ENCODE data around the gene HAGHL.
"Not testable (repeated sequence)": the region's sequence is repeated elsewhere in the genome, so short reads cannot be mapped to it uniquely, and the experiment has no call there.

The HAGHL gene

DNA sequence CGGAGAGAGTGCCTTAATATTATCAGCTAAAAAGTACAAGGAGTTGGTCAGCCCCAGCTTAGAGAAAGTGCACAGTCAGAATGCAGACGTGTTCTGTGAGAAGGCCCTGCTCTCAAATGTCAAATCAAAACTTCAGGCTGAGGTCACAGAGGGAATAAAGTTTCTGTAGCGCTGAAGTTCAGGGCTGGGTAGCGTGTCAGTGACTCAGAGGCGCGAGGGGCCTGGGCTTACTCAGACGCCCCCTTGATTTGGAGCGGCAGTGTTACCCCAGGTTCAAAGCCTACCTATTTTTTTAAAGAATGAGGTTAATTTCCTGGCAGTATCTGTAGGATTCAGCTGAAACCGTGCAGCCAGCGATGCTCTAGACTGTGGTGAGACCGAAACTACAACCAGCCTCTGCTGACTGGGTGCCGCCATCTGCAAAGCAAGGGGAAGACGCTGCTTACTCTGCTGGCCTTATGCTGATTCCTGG is 9.1 kb downstream of the HAGHL start:
- DNase-seq, result no peak

- DNase-seq, result no peak
Measured at GRCh38 chr16:736936-737481, 10.1 kb downstream of the HAGHL start.

DNA sequence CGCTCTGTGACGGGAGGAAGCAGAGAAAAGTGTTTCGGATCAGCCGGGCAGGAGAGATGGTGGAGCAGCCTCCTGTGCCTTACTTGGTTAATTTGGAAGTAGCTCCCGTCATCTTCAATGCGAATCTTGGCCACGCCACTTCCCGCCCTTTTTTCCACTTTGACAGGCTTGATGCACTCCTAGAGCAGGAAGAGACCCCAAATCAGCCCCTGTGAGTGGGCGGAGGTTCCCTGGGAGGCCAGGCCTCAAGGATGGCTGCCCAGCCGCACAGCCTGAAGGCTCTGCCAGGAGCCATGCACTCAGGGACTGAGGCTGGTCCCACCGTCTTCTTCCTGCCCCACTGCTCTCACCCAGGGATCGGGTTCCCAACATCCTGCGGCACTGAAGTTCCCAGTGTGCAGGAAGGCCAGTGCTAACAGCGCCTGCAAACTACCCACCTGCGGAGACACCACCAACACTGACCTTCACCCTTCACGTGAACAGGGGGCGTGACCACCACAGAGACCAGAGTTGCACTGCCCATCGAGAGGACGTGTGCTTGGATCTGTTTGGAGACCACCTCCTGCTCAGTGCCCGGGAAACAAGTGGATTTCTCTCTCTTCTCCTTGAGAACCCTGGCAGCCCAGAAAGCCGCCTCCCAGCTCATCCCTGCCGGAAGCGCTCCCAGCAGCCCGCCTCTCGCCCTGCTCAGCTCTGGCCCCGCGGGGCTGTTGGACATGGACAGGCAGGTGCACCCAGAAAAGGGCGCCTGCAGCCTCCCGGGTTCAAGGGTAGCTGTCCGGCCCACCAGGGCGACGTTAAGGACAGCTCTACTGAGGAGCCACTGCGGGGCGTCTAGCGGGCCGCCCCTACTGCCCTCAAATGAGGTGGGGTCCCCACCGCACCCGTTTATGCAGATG is 12.9 kb downstream of the HAGHL start:
- no peak for DNase-seq

GRCh38 chr16:740459-740763 is 13.5 kb downstream of the HAGHL start:
- DNase-seq, result no peak

GRCh38 chr16:740764-741505 is 14.0 kb downstream of the HAGHL start, which contains the start of gene CIAO3:
CIAO3 (minus strand) TSS chr16:740997; CDS start chr16:740985, 12 bp downstream.
- peak; percentile 83 for DNase-seq

- DNase-seq, result no peak
Measured at GRCh38 chr16:741986-742629, 15.2 kb downstream of the HAGHL start.

- DNase-seq, result not testable (repeated sequence)
Measured at GRCh38 chr16:742894-743293, 16.0 kb downstream of the HAGHL start.

- DNase-seq, result no peak
Measured at GRCh38 chr16:743794-744500, 17.0 kb downstream of the HAGHL start.

DNA sequence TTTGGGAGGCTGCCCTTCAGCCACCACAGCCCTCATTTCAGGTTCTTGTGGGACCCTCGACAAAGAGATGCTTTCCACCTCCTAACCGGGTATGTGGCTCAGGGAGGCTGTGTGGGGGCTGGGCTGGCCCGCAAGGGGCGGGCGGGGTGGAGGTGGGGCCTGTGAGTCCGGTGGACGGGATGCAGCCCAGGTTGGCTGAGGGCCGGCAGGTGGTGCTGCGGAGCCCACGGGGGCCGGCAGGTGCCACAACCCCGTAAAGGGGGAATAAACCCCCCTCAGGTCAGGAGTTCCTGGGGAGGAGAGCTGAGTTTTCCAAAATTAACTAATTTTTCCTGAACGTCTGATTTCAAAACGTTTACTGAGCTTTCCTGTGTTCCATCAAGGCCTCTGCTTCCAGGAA is 18.8 kb downstream of the HAGHL start:
- no peak for DNase-seq

DNA sequence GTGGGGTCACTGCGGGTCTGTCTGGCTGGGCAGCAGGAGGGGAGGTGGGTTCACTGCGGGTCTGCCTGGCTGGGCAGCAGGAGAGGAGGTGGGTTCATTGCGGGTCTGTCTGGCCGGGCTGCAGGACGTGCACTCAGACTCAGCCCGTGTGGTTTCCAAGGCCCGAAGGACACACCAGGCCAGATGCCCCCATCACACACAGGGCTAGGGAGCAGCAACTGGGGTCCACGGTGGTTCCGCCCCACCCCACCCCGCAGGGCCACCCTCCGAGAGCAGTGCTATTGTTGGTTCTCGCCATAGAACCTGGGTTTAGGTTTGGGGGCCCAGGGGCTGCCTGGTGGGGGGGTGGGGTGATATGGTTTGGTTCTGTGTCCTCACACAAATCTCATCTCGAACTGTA is 19.7 kb downstream of the HAGHL start:
- no peak for DNase-seq

- no peak for DNase-seq
Measured at GRCh38 chr16:747978-748746, 21.3 kb downstream of the HAGHL start.

- peak; percentile 77 for DNase-seq
Measured at GRCh38 chr16:749010-749409, 22.1 kb downstream of the HAGHL start.

DNA sequence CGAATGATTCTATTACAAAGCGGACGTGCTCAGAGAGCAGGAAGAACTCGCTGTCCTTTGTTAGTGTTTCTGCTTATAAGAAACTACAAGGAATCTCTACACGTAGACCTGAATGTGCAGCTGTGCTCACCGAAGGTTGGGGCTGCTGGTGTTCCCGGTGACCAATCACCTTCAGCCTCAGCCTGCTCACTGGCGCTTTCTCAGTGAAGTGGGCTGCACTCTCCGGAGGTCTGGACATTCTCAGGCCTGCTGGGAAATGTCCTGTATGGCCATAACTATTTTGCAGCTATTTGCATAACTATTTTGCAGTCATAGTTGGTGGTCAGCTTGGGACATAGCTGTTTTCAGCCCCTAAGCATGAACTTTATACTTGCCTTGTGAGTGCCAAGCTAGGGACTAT is 23.6 kb downstream of the HAGHL start:
- no peak for DNase-seq

GRCh38 chr16:751152-752006 is 24.5 kb downstream of the HAGHL start:
- DNase-seq, result no peak

GRCh38 chr16:752007-752312 is 25.1 kb downstream of the HAGHL start:
- no peak for DNase-seq

DNA sequence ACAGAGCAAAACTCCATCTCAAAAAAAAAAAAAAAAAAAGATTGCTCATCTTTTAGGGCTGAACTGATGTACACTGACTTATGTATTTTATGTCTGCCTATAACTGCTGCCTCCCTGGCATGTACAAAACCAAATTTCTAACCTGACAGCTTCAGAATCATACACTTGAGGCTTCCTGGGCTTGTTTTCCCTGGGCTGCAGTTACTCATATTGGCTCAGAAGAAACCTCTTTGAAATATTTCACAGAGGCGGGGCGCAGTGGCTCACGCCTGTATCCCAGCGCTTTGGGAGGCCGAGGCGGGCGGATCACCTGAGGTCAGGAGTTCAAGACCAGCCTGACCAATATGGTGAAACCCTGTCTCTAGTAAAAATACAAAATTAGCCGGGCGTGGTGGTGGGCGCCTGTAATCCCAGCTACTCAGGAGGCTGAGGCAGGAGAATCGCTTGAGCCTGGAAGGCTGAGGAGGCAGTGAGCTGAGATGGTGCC is 27.3 kb downstream of the HAGHL start:
- not testable (repeated sequence) for DNase-seq

- no peak for DNase-seq
Measured at GRCh38 chr16:754656-755055, 27.8 kb downstream of the HAGHL start.

GRCh38 chr16:756428-756827 is 29.5 kb downstream of the HAGHL start:
- DNase-seq, result no peak

GRCh38 chr16:759110-759910 is 32.4 kb downstream of the HAGHL start:
- no peak for DNase-seq

- DNase-seq, result no peak
Measured at GRCh38 chr16:760065-760464, 33.2 kb downstream of the HAGHL start.

Data from EL (cell line).